Measurements from ENCODE around the gene VAMP5. TPM values are rescaled to one million over a fixed set of nuclear protein-coding genes. Genes with fewer than 3 reads are reported as not detected.

The VAMP5 gene
- total and polyA plus RNA-seq, 9 of the 15 experiments (the other 6 are each of a cell fraction or from before 2014, with no cell fraction given): 0.54 to 1.9 (median 1.5) TPM; not detected in 2

- TF ChIP-seq REST (IDR thresholded peaks at IDR 0.05; ENCODE audit: borderline replicate concordance) (no peak), REST (CRISPR knock-in tag; IDR thresholded peaks at IDR 0.05; ENCODE audit: low read depth) (no peak), SMARCA5 (IDR thresholded peaks at IDR 0.05) (no peak), ZFP91 (CRISPR knock-in tag; IDR thresholded peaks at IDR 0.05) (no peak), HINFP (tag; conservative IDR thresholded peaks at IDR 0.05; ENCODE audit: low read depth) (no peak), ZNF133 (CRISPR knock-in tag; IDR thresholded peaks at IDR 0.05) (no peak), HNRNPUL1 (IDR thresholded peaks at IDR 0.05; ENCODE audit: low read length) (no peak), TFE3 (CRISPR knock-in tag; IDR thresholded peaks at IDR 0.05) (no peak), SMC3 (conservative IDR thresholded peaks at IDR 0.05; ENCODE audit: insufficient read depth, low read depth, low read length) (no peak), PYGO2 (tag; IDR thresholded peaks at IDR 0.05) (no peak)
Observed at GRCh38 chr2:85537600-85538506, 46.4 kb upstream of the VAMP5 start (continued).

All from K562 (cell line).